Fibroblast of lung (primary cell): ENCODE results near the gene AMIGO1.

Source experiments
- EZH2 ChIP-seq: IDR thresholded peaks from 2 replicates; pipeline ENCODE4 v1.5.1; 2012; ENCODE audit warnings: low read length, control low read depth, mild to moderate bottlenecking; ENCODE audit errors: missing control alignments
- TF ChIP-seq, protein P1 (sequence below), 2 donors: IDR thresholded peaks in 1 of 2; conservative IDR thresholded peaks in 1 of 2; 1 replicate in 1 of 2; 2 replicates in 1 of 2; pipeline ENCODE4 v1.5.1; 2011 to 2012; ENCODE audit warnings: low read length in 2 of 2, control low read depth in 1 of 2, inconsistent platforms in 1 of 2, low read depth in 1 of 2, mild to moderate bottlenecking in 1 of 2

DNA sequence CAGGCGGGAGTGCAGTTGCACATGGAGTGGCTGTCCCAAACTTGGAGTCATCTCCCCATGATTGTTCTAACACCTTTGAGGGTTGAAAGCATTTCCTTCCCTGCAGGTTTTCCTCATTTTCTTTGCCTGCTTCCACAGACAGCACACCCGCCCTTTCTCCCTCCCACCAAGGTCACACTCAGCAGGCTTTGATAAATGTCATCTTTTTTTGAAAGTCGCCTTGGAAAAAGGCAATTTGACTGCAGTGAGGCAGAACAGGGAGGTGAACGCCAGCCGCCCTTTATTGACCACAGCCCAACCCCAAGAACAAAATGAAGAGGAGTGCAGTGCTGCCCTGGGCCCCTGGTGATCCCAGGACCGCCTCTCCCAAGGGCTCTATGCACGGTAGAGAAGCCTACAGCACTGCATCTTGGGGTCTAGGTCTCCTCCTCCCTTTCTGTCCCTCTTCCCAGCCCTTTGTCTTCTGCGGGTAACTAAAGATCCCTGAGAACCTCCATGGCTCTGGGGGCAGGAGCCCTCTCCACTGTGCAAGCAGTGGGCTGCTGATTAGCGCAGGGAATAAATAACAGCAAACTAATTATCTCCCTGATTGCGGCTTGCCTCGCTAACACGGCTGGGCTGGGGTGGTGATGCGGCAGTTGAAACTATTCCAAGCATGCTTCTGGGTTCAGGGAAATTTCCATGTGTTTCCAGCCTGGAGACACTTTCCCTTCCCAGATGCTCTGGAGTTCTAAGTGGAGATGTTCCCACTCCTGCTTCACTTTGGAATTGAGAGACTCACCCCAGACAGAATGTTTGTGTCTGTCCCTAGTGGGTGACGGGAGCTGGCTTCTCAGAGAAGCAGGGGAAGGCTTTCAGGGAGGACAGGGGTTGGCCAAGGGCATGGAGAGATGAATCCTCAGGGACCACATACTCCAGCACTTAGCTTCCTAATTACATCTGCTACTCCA is 11.8 kb upstream of the AMIGO1 start:
- TF ChIP-seq, protein P1, sequence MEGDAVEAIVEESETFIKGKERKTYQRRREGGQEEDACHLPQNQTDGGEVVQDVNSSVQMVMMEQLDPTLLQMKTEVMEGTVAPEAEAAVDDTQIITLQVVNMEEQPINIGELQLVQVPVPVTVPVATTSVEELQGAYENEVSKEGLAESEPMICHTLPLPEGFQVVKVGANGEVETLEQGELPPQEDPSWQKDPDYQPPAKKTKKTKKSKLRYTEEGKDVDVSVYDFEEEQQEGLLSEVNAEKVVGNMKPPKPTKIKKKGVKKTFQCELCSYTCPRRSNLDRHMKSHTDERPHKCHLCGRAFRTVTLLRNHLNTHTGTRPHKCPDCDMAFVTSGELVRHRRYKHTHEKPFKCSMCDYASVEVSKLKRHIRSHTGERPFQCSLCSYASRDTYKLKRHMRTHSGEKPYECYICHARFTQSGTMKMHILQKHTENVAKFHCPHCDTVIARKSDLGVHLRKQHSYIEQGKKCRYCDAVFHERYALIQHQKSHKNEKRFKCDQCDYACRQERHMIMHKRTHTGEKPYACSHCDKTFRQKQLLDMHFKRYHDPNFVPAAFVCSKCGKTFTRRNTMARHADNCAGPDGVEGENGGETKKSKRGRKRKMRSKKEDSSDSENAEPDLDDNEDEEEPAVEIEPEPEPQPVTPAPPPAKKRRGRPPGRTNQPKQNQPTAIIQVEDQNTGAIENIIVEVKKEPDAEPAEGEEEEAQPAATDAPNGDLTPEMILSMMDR (conservative IDR thresholded peaks at IDR 0.05 in 1 of 2, IDR thresholded peaks at IDR 0.05 in 1 of 2; ENCODE audit: low read depth in 1 of 2, low read length in 2 of 2), result no peak
- TF ChIP-seq EZH2, result no peak
